Stimulated activated naive CD8-positive, alpha-beta T cell treated with anti-CD3 and anti-CD28 coated beads, Interleukin-15, Interleukin-2, amounts not matched to agents 100 U/mL and 50 U/mL, for 24 hours (primary cell): ENCODE measurements around the gene TAF10.

Experiments
- ATAC-seq: fragments of 150-1000 bp; cut with Tn5 transposase; one replicate; pipeline ENCODE4 v1.10.0; 2021
- DNase-seq: peaks from one replicate; pipeline ENCODE4 v3.0.0; 2021

TAF10 gene

GRCh38 chr11:6612213-6613041 lies at the start of gene TAF10:
TSS of gene TAF10 (minus strand) at chr11:6612216. CDS start at chr11:6612189, 27 bp downstream.
- peak; percentile 97 for DNase-seq
- ATAC-seq, result peak; percentile 87

DNA sequence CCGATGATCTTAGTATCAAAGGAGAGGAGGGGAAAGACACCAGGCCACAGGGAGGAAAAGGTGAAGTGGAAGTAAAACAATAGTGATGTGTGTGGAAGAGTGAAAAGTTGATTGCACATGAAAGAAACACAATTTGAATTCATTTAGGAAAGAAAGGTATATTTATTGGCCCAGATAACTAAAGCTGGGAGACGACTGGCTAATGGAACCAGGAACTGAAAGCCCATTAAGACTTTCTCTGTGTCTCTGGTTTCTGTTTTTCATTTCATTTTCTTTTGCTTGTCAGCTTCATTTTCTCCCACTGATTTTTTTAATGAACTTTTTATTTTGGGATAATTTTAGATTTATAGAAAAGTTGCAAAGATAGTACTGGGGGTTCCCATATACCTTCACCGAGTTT lies 48.7 kb upstream of the TAF10 start:
- ATAC-seq, result no peak

GRCh38 chr11:6658647-6659046 lies 46.6 kb upstream of the TAF10 start:
- DNase-seq, result no peak

More for the DNA sequence above, 48.7 kb upstream of the TAF10 start:
- DNase-seq, result no peak

GRCh38 chr11:6657346-6657745 lies 45.3 kb upstream of the TAF10 start:
- ATAC-seq (no peak), DNase-seq (no peak)

More at GRCh38 chr11:6658647-6659046, 46.6 kb upstream of the TAF10 start:
- no peak for ATAC-seq

DNA sequence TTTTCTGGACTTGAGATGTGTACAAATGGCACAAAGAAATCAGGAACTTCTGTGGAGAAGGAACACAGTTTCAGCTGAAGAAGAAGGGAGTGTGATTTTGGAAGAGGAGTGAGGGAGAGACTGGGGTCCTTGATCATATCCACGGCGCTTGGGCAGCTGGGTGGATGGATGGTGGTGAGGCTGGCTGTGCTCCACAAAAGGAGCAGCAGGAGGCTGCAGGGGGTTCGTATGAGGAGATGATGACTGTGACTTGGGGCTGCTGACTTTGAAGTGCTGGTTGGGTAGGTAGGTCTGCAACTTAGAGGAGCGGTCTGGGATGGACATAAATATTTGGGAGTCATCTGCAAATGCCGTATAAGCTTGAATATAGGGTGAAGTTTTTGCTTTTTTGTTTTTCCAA lies 44.9 kb upstream of the TAF10 start:
- ATAC-seq (no peak), DNase-seq (no peak)

DNA sequence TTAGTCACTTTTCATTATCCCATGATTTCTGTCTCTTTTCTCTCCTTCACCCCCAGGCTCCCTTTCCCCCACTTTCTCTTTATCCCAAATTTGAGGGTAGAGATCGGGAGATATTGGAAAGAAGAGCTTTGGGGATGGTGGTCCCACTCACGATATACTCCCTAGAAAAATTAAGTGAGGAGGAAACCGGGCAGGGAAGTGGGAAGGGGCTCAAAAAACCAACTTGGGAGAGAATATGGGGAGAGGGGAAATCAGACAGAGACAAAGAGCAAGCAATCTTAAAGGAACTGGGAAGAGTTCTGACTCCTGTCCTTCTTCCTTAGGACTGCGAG lies 44.5 kb upstream of the TAF10 start:
- DNase-seq (no peak), ATAC-seq (no peak)

DNA sequence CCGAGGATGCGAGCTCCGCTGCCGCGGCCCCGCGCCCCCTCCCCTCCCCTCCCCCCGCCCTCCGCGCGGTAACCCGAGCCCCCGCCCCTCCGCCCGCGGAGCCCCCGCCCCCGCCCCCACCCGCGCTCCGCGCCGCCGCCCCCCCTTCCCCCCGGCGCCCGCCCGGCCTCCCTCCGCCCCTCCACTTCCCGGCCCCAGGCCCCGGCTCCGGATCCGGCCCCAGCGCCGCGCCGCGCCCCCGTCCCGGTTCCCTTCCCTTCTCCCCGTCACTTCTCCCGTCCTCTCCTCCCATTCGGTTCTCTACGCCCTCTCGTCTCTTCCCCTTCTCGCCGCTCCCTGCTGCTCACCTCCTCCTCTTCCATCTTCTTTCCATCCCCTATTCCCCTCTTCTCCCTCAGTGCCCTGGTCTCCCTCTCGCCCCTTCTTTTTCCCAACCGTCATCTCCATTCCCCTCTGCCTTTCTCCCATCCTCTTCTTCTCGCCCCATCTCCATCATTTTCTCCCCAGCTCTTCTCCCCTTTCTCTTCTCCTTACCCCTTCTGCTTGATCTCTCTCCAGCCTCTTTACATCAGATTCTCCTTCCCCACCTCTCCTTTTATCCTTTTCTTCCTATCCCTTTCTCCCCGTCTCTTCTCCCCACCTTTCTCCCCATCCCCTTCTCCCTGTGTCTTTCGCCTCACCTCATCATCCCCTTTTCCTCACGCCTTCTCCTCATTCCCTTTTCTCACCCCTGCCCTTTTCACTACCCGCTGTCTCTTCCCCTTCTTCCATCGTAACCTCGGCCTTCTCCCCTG lies 44.0 kb upstream of the TAF10 start, which contains the start of gene DCHS1:
DCHS1 (minus strand) TSS at position 20 of the 794 bp plus-strand sequence. CDS start 14,196 bp downstream, outside the sequence.
- ATAC-seq, result no peak
- DNase-seq, result no peak

DNA sequence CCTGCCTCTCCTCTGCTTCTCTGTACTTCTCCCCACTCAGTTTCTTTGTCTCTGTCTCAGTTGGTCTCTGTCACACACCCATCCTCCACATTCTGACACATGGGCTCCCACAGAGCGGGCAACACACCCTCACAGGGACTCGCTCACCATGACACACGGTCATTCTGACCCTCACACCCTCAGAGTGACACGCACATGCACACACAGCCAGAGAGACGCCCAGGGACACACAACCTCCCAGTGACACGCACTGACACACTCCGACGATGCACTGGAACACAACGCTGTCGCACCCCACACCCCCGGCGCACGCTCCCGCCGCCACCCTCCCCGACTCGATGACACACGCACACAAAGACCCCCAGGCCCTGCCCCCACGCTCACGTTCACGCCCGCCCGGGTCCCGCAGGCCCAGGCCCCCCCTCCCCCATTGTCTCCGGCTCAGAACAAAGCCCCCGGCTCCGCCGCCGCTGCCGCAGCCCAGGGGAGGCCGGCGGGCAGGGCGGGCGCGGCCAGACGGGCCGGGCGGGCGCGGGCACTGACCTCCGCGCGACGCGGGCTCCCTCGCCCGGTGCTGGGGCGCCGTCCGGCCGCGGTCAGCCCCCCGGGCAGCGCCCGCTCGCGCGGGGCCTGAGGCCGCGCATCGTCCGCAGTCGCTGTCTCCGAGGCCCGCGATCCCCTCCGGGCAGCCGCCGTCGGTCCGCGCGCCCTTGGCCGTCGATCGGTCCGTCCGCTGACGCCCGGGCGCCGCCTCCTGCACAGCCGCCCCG lies 43.2 kb upstream of the TAF10 start:
- DNase-seq (peak; percentile 22), ATAC-seq (peak; percentile 16)

- no peak for DNase-seq
- ATAC-seq, result no peak
Observed at GRCh38 chr11:6654281-6655019, 42.4 kb upstream of the TAF10 start.

GRCh38 chr11:6653656-6654055 lies 41.6 kb upstream of the TAF10 start:
- no peak for ATAC-seq
- no peak for DNase-seq

GRCh38 chr11:6653097-6653496 lies 41.1 kb upstream of the TAF10 start:
- DNase-seq (no peak), ATAC-seq (no peak)

DNA sequence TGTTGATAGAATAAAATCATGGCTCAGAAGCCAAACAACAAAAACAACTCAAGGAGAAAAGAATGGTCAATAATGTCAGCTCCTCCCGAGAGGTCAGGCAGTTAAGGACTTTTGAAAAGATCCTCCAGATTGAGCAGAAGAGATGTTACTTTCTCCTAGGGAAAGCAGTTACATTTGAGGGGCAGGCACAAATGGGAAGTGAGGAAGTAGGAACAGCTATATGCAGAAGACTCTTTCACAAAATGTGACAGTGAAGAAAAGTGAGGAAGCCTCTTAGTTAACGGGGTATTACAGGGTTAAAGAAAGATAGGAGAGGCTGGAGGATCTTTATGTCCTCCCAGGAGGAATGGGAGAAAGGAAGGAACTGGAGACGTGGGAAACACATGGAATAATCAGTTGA lies 40.2 kb upstream of the TAF10 start:
- DNase-seq, result no peak
- no peak for ATAC-seq

DNA sequence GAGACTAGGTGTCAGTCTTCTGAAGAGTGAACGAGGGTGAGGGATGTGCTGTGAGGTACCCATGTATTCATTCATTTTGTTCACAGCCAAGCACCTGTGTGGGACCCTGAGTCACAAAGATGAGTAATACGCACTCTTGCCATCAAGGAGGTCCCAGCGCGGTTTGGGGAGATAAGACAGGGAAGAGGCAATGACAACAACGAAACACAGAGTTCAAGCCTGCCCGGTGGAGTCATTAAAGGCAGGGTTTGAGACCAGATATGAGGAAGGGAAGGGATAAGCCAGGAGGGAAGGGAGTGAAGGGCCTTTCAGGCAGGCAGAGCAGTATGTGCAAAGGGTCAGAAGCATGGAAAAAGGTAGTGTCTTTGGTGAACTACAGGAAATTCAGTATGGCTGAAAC lies 39.0 kb upstream of the TAF10 start:
- DNase-seq (peak; percentile 55), ATAC-seq (peak; percentile 85)

- DNase-seq, result no peak
- no peak for ATAC-seq
Observed at GRCh38 chr11:6650104-6650503, 38.1 kb upstream of the TAF10 start.

GRCh38 chr11:6648501-6648900 lies 36.5 kb upstream of the TAF10 start:
- DNase-seq (no peak), ATAC-seq (no peak)

GRCh38 chr11:6647836-6648235 lies 35.8 kb upstream of the TAF10 start:
- no peak for DNase-seq
- no peak for ATAC-seq

DNA sequence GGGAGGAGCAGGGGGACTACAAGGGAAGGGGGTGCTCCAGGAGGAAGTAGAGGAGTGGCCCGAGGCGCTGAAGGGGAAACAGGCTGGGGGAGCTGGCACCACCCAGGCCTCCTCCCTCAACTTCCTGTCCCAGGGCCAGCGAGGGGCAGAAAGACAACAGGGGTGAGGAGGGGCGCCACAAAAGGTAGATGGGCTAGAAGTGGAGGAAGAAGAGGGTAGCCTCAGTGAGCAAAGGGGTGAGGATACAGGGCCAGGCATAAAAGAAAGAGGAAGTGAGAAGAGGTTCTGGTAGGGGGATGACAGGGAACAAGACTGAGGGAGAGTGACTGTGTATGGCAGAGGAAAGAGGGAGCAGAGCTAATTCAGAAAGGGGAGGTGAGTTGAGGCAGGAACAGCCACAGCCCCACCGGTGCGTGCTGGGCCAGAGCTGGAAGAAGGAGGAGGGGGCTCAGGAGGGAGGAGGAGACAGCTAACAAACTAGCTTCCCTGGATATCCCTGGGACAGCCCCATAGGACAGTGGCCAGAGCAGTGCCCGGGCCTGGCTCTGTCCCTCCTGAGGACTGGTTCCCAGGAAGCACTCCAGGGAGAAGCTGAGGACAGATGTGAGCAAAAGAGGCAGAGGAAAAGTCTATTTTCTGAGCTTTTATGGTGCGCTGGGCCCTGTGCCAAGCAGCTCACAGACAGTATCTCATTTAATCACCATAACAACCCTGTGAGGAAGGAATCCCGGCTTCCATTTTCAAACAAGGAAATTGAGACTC lies 35.1 kb upstream of the TAF10 start:
- DNase-seq (peak; percentile 38), ATAC-seq (peak; percentile 25)

DNA sequence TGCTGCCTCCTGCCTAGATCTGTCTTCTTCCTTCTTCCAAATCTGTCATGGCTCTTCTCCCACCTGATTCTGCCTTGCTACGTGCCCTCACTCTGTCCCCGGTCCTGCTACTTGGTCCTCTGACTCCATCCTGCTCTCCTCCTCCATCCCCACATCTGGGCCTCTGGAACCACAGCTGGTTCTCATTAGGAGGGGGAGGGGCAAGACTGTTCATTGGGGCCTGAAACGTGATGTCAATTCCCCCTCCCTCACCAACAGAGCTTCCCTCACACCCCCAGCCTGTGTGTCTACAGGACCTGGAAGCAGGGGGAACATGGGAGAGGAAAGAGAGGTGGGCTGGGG lies 34.5 kb upstream of the TAF10 start:
- no peak for DNase-seq
- ATAC-seq, result no peak

- DNase-seq, result peak; percentile 27
- no peak for ATAC-seq
Observed at GRCh38 chr11:6646071-6646470, 34.1 kb upstream of the TAF10 start.

DNA sequence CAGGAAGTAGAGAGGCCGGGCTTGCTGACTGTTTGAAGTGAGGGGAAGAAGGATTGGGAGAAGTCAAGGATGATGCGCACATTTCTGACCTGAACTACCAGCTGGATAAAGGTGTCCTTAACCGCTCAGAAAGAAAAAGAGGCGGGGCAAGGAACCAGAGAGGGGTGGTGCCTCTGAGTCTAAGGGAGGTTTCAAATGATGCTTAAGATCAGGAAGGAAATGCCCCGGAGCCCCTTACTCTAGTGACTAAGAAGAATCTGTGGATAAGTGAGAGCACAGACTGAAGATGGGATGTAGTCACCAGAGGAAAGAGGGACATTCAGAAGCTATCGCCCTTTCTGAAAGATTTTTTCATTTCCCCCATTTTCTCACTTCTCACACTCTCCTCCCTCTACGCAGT lies 30.9 kb upstream of the TAF10 start:
- DNase-seq (no peak), ATAC-seq (no peak)
